Naive B cell (primary cell): ENCODE data around the gene PEX10. TPM values are rescaled to one million over a fixed set of nuclear protein-coding genes. Genes with fewer than 3 reads are reported as not detected.

ENCODE experiments used
- ATAC-seq, 2 donors: fragments of 150-1000 bp; cut with Tn5 transposase; 2 replicates each; pipeline ENCODE4 v1.10.0; 2021; ENCODE audit warnings: low read depth in 2 of 2, mild to moderate bottlenecking in 2 of 2, moderate library complexity in 2 of 2
- DNase-seq: peaks from one replicate; pipeline ENCODE4 v3.0.0; 2022
- H3K27ac Mint-ChIP-seq, 6 donors: one replicate each; pipeline ENCODE4 v1.8.0; 2020 to 2022; ENCODE audit warnings: mild to moderate bottlenecking in 6 of 6, mixed read lengths in 6 of 6, moderate library complexity in 5 of 6, inconsistent platforms in 2 of 6
- H3K27me3 Mint-ChIP-seq, 3 donors: one replicate each; pipeline ENCODE4 v1.8.0; 2021 to 2022; ENCODE audit warnings: mixed read lengths in 3 of 3, mild to moderate bottlenecking in 1 of 3
- H3K36me3 Mint-ChIP-seq, 2 donors: one replicate each; pipeline ENCODE4 v1.8.0; 2020 to 2022; ENCODE audit warnings: mixed read lengths in 2 of 2, inconsistent platforms in 1 of 2, mild to moderate bottlenecking in 1 of 2
- H3K4me1 Mint-ChIP-seq, 3 donors: one replicate each; pipeline ENCODE4 v1.8.0; 2020 to 2022; ENCODE audit warnings: mixed read lengths in 3 of 3, inconsistent platforms in 1 of 3, mild to moderate bottlenecking in 1 of 3, moderate library complexity in 1 of 3
- H3K4me3 Mint-ChIP-seq, 8 donors: one replicate each; pipeline ENCODE4 v1.8.0; 2020 to 2022; ENCODE audit warnings: mild to moderate bottlenecking in 8 of 8, mixed read lengths in 8 of 8, moderate library complexity in 8 of 8, inconsistent platforms in 2 of 8
- H3K9me3 Mint-ChIP-seq, 7 donors: one replicate each; pipeline ENCODE4 v1.8.0; 2020 to 2022; ENCODE audit warnings: mixed read lengths in 7 of 7, mild to moderate bottlenecking in 5 of 7, inconsistent platforms in 2 of 7, moderate library complexity in 1 of 7
- polyA plus RNA-seq, 6 donors: library from polyadenylated mRNA; unstranded; fragments of 300-500 nt; fragmentation: Illumina TruSeq; gene quantifications; one replicate each; pipeline ENCODE4 v1.2.3, GENCODE V29; 2021; ENCODE audit warnings: low read depth in 6 of 6

The PEX10 gene
- polyA plus RNA-seq, 6 donors from 2014 or later = 10.7 to 24.1 (median 15.1) TPM

GRCh38 chr1:2383576-2383975 is 28.8 kb downstream of the PEX10 start:
- H3K36me3 Mint-ChIP-seq = no peaks in the 10 kb centered on the region
- no peaks in the 10 kb centered on the region for H3K27me3 Mint-ChIP-seq
- no peaks in the 10 kb centered on the region for H3K9me3 Mint-ChIP-seq
- H3K27ac Mint-ChIP-seq = peak overlapping the region in 2 of 6 donors; percentile 68 to 81
- H3K4me3 Mint-ChIP-seq = no peak overlapping the region
- ATAC-seq (no peak), DNase-seq (no peak)
- H3K4me1 Mint-ChIP-seq = peaks cover 13 to 22% (median 14%) of the 10 kb centered on the region in 3 donors

- H3K36me3 Mint-ChIP-seq = no peaks in the 10 kb centered on the region
- DNase-seq (no peak), ATAC-seq (peak in 1 of 2 donors; percentile 21)
- no peak overlapping the region for H3K4me3 Mint-ChIP-seq
- no peaks in the 10 kb centered on the region for H3K9me3 Mint-ChIP-seq
- H3K27ac Mint-ChIP-seq = no peak overlapping the region
- no peaks in the 10 kb centered on the region for H3K27me3 Mint-ChIP-seq
- peaks cover 13 to 22% (median 14%) of the 10 kb centered on the region in 3 donors for H3K4me1 Mint-ChIP-seq
Measured at GRCh38 chr1:2382621-2383361, 29.6 kb downstream of the PEX10 start.

- peak; percentile 68 for DNase-seq
Measured at GRCh38 chr1:2381741-2382620, 30.4 kb downstream of the PEX10 start.

GRCh38 chr1:2380816-2381591 is 31.4 kb downstream of the PEX10 start:
- Mint-ChIP-seq H3K4me3 (no peak overlapping the region), H3K36me3 (no peaks in the 10 kb centered on the region), H3K27me3 (no peaks in the 10 kb centered on the region), H3K27ac (peak overlapping the region in 2 of 6 donors; percentile 19 to 68), H3K4me1 (peaks cover 13 to 22% (median 14%) of the 10 kb centered on the region in 3 donors), H3K9me3 (no peaks in the 10 kb centered on the region)
- no peak for DNase-seq
- no peak for ATAC-seq

More at GRCh38 chr1:2381741-2382620, 30.4 kb downstream of the PEX10 start:
- Mint-ChIP-seq H3K27ac (peak overlapping the region in 2 of 6 donors; percentile 34 to 51), H3K27me3 (no peaks in the 10 kb centered on the region), H3K4me1 (peaks cover 13 to 22% (median 14%) of the 10 kb centered on the region in 3 donors), H3K9me3 (no peaks in the 10 kb centered on the region), H3K4me3 (no peak overlapping the region), H3K36me3 (no peaks in the 10 kb centered on the region)
- ATAC-seq = peak; percentile 89 to 95

- peak overlapping the region; percentile 30 to 80 (median 66) for H3K27ac Mint-ChIP-seq
- peak overlapping the region in 4 of 8 donors; percentile 9 to 67 (median 46) for H3K4me3 Mint-ChIP-seq
- H3K27me3 Mint-ChIP-seq = no peaks in the 10 kb centered on the region
- H3K9me3 Mint-ChIP-seq = no peaks in the 10 kb centered on the region
- ATAC-seq (peak in 1 of 2 donors; percentile 24), DNase-seq (no peak)
- H3K4me1 Mint-ChIP-seq = peaks cover 13 to 22% (median 14%) of the 10 kb centered on the region in 3 donors
- H3K36me3 Mint-ChIP-seq = no peaks in the 10 kb centered on the region
Measured at GRCh38 chr1:2379733-2380404, 32.5 kb downstream of the PEX10 start.

GRCh38 chr1:2378956-2379732 is 33.2 kb downstream of the PEX10 start:
- Mint-ChIP-seq H3K4me3 (peak overlapping the region in 4 of 8 donors; percentile 9 to 72 (median 45)), H3K27ac (peak overlapping the region in 5 of 6 donors; percentile 37 to 89 (median 69))

GRCh38 chr1:2378441-2378851 is 33.9 kb downstream of the PEX10 start:
- Mint-ChIP-seq H3K27me3 (no peaks in the 10 kb centered on the region), H3K4me3 (no peak overlapping the region)

More at GRCh38 chr1:2378956-2379732, 33.2 kb downstream of the PEX10 start:
- peaks cover 13 to 22% (median 13%) of the 10 kb centered on the region in 3 donors for H3K4me1 Mint-ChIP-seq
- ATAC-seq = no peak
- H3K9me3 Mint-ChIP-seq = no peaks in the 10 kb centered on the region
- DNase-seq = no peak
- no peaks in the 10 kb centered on the region for H3K36me3 Mint-ChIP-seq
- H3K27me3 Mint-ChIP-seq = no peaks in the 10 kb centered on the region

GRCh38 chr1:2377751-2378440 is 34.5 kb downstream of the PEX10 start:
- H3K36me3 Mint-ChIP-seq = no peaks in the 10 kb centered on the region
- peaks cover 8 to 19% (median 13%) of the 10 kb centered on the region in 3 donors for H3K4me1 Mint-ChIP-seq
- no peak for DNase-seq
- H3K9me3 Mint-ChIP-seq = no peaks in the 10 kb centered on the region
- no peak for ATAC-seq
- H3K27ac Mint-ChIP-seq = no peak overlapping the region
- H3K4me3 Mint-ChIP-seq = no peak overlapping the region
- no peaks in the 10 kb centered on the region for H3K27me3 Mint-ChIP-seq

More at GRCh38 chr1:2378441-2378851, 33.9 kb downstream of the PEX10 start:
- Mint-ChIP-seq H3K9me3 (no peaks in the 10 kb centered on the region), H3K27ac (no peak overlapping the region), H3K36me3 (no peaks in the 10 kb centered on the region), H3K4me1 (peaks cover 8 to 19% (median 13%) of the 10 kb centered on the region in 3 donors)
- no peak for DNase-seq
- ATAC-seq = no peak

GRCh38 chr1:2376931-2377672 is 35.3 kb downstream of the PEX10 start:
- H3K4me3 Mint-ChIP-seq = peak overlapping the region in 1 of 8 donors; percentile 51
- ATAC-seq = no peak

GRCh38 chr1:2376261-2376741 is 36.1 kb downstream of the PEX10 start:
- no peak overlapping the region for H3K4me3 Mint-ChIP-seq
- peaks cover 0 to under 1% of the 10 kb centered on the region in 2 donors for H3K36me3 Mint-ChIP-seq
- H3K4me1 Mint-ChIP-seq = peaks cover 8 to 19% (median 13%) of the 10 kb centered on the region in 3 donors
- H3K9me3 Mint-ChIP-seq = no peaks in the 10 kb centered on the region
- no peaks in the 10 kb centered on the region for H3K27me3 Mint-ChIP-seq
- DNase-seq (no peak), ATAC-seq (no peak)
- no peak overlapping the region for H3K27ac Mint-ChIP-seq

More at GRCh38 chr1:2376931-2377672, 35.3 kb downstream of the PEX10 start:
- Mint-ChIP-seq H3K36me3 (no peaks in the 10 kb centered on the region), H3K9me3 (no peaks in the 10 kb centered on the region), H3K27me3 (no peaks in the 10 kb centered on the region), H3K4me1 (peaks cover 8 to 19% (median 13%) of the 10 kb centered on the region in 3 donors), H3K27ac (no peak overlapping the region)
- DNase-seq = no peak

GRCh38 chr1:2375923-2376260 is 36.5 kb downstream of the PEX10 start:
- Mint-ChIP-seq H3K27me3 (no peaks in the 10 kb centered on the region), H3K27ac (no peak overlapping the region), H3K4me3 (no peak overlapping the region), H3K36me3 (peaks cover 0 to 4% of the 10 kb centered on the region in 2 donors), H3K9me3 (no peaks in the 10 kb centered on the region), H3K4me1 (peaks cover 8 to 19% (median 13%) of the 10 kb centered on the region in 3 donors)
- no peak for ATAC-seq
- DNase-seq = no peak
